Breast epithelium (tissue), 4 donors: ENCODE data around the gene NSMCE1. TPM values are rescaled to one million over a fixed set of nuclear protein-coding genes. Genes with fewer than 3 reads are reported as not detected.

Experiments used
- DNase-seq, 2 donors: peaks; one replicate each; pipeline ENCODE4 v3.0.0-alpha.2; 2019; ENCODE audit warnings: low spot score in 2 of 2
- H3K27ac ChIP-seq, 2 donors: fragments of 200-600 bp; sonication (generic) in 1 of 2; one replicate each; pipeline ENCODE4 v1.5.1; 2016 to 2019; ENCODE audit warnings: mild to moderate bottlenecking in 1 of 2
- H3K27me3 ChIP-seq, 2 donors: fragments of 200-600 bp; sonication (generic) in 1 of 2; one replicate each; pipeline versions ENCODE4 v1.5.1 to v1.6.0; 2017 to 2019; ENCODE audit warnings: control low read depth in 1 of 2, mild to moderate bottlenecking in 1 of 2
- H3K36me3 ChIP-seq: fragments of 200-600 bp; one replicate; pipeline ENCODE4 v1.5.1; 2019
- H3K4me1 ChIP-seq, 2 donors: fragments of 200-600 bp; sonication (generic); one replicate each; pipeline ENCODE4 v1.5.1; 2016 to 2019; ENCODE audit warnings: control low read depth in 1 of 2
- H3K4me3 ChIP-seq, 3 donors: fragments of 200-600 bp; sonication (generic); 1 replicate in 2 of 3; 2 replicates in 1 of 3; pipeline ENCODE4 v1.5.1; 2016 to 2019; ENCODE audit warnings: mild to moderate bottlenecking in 3 of 3, moderate library complexity in 2 of 3
- H3K9me3 ChIP-seq, 2 donors: fragments of 200-600 bp; sonication (generic) in 1 of 2; one replicate each; pipeline ENCODE4 v1.5.1; 2016 to 2019; ENCODE audit warnings: control low read depth in 1 of 2
- CTCF ChIP-seq, 3 donors: fragments of 450-650 bp; IDR thresholded peaks; one replicate each; pipeline ENCODE4 v1.5.1; 2016 to 2017; ENCODE audit warnings: antibody characterized with exemption in 3 of 3, mild to moderate bottlenecking in 3 of 3, moderate library complexity in 3 of 3
- POLR2A ChIP-seq: fragments of 450-650 bp; IDR thresholded peaks from one replicate; pipeline ENCODE4 v1.6.1; 2016; ENCODE audit warnings: antibody characterized with exemption, mild to moderate bottlenecking, moderate library complexity
- POLR2AphosphoS5 ChIP-seq, 3 donors: sonication (generic); formaldehyde crosslinking; IDR thresholded peaks; one replicate each; pipeline ENCODE4 v1.6.1; 2017; ENCODE audit warnings: antibody characterized with exemption in 3 of 3
- intact Hi-C: fragments of 100-400 bp; cut with DNase I; formaldehyde crosslinking; loops from one replicate; pipeline ENCODE4 v1.15.1; 2023; ENCODE audit warnings: low total_unique reads
- total RNA-seq, 3 donors: library from RNA; depleted of rRNA; stranded (reverse); fragments of >200 nt; gene quantifications; one replicate each; pipeline ENCODE4 v1.1.0, GENCODE V29; 2016

The NSMCE1 gene
- total RNA-seq, 3 donors from 2014 or later: 32.4 to 54.6 (median 51.8) TPM

DNA sequence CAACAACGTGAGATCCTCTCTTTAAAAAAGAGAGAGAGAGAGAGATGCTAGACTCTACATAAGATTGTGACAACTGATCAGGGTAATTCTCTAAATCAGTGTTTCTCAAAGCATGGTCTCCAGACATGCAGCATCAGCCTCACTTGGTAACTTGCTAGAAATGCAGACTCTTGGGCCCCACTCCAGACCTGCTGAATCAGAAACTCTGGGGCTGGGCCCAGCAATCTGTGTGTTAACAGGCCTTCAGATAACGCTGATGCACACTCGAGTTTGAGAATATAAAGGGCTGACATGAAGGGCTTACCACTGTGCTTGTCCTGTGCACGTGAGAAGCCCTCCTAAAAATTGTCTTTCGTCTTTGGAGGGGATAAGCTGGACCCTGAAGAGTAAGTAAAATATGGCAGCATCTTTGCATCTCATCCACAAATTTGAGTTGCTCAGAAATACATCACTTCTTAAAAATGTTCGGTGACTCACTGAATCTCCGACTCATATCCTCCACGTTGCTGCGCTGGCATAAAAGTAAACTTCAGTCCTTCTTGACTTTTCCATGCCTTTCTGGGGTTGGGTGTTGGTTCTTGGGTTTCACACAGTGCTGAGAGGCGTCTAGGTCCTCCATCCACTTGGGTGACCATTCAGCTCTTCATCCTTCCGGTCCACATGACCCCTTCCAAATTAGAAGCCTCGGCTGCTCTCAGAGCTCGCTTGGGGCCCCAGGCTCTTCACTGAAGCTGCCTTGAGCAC is 91.4 kb downstream of the NSMCE1 start:
- intact Hi-C loops: loop anchor here (10.0 kb wide), 1 partner anchor 198 kb away; no protein-coding TSS in a partner anchor

GRCh38 chr16:27175888-27176287 is 92.7 kb downstream of the NSMCE1 start:
- Histone ChIP-seq H3K9me3 (no peaks in the 10 kb centered on the region), H3K4me3 (no peak overlapping the region), H3K27me3 (no peaks in the 10 kb centered on the region), H3K4me1 (no peaks in the 10 kb centered on the region), H3K36me3 (no peaks in the 10 kb centered on the region), H3K27ac (no peak overlapping the region)
- TF ChIP-seq POLR2A (no peak), CTCF (IDR thresholded peaks at IDR 0.05) (no peak)
- DNase-seq: no peak
- intact Hi-C loops: loop anchor here (10.0 kb wide), 1 partner anchor 199 kb away; no protein-coding TSS in a partner anchor

More for the DNA sequence above, 91.4 kb downstream of the NSMCE1 start:
- H3K9me3 ChIP-seq: no peaks in the 10 kb centered on the region
- H3K27ac ChIP-seq: no peak overlapping the region
- no peaks in the 10 kb centered on the region for H3K4me1 ChIP-seq
- no peaks in the 10 kb centered on the region for H3K27me3 ChIP-seq
- TF ChIP-seq CTCF (IDR thresholded peaks at IDR 0.05) (no peak), POLR2A (no peak), POLR2AphosphoS5 (IDR thresholded peaks at IDR 0.05) (no peak)
- H3K4me3 ChIP-seq: no peak overlapping the region
- DNase-seq: no peak
- H3K36me3 ChIP-seq: no peaks in the 10 kb centered on the region

Other genes starting within 250 kb of the NSMCE1 start
- under 1 TPM in 1 of 3 donors, not detected in 2; 0.16 TPM for gene C16orf82, start 201.8 kb downstream of the NSMCE1 start, total RNA-seq
- 1 to 10 TPM; 1.9 to 4.5 (median 4.3) TPM for gene KDM8, start 65.2 kb downstream of the NSMCE1 start, total RNA-seq
- 10 to 100 TPM; 18.7 to 53.4 (median 51.8) TPM for gene IL4R, start 45.2 kb upstream of the NSMCE1 start, total RNA-seq
- gene IL21R, start 133.4 kb upstream of the NSMCE1 start, total RNA-seq: under 1 TPM in 2 of 3 donors, not detected in 1; 0.16 to 0.33 TPM